ENCODE data around the gene SCMH1.

Gene SCMH1

DNA sequence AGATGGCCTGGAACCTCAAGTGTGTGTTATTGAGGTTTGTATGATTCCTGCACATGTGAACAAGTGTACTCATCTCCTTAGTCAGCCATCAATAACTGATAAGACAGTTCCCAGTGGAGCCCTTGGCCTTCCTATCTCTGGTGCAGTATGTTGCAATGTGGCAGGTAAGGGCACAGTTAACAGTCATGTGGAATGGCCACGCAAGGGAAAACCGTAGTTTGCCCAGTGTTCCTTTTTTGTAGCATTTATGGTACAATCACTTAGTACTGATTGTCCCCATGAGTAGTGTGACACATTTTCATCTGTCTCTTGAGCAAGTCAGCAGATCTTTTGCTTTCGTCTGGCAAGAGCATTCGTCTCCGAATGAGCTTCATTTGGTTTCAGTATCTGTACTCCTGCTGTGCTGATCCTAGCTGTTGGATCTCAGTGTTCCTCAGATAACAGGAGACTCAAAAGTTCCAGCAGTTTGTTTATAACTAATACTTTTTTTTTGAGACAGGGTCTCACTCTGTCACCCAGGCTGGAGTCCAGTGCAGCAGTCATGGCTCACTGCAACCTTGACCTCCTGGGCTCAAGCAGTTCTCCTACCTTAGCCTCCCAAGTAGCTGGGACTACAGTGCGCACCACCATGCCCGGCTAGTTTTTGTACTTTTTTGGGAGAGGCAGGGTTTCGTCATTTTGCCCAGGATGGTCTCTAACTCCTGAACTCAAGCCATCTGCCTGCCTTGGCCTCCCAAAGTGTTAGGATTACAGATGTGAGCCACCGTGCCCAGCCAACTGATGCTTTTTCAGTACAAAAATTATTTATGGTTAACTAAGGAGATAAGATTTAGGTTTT, 254.4 kb downstream of the SCMH1 start:
- H2AFZ ChIP-seq (ENCODE audit: low read length, unreplicated experiment) = no peak overlapping the region
- peaks cover 19% of the 10 kb centered on the region for H3K4me1 ChIP-seq (ENCODE audit: control insufficient read depth, insufficient read depth, low read length, unreplicated experiment)
- H3K27ac ChIP-seq (ENCODE audit: low read depth, low read length) = no peak overlapping the region
- H3K4me3 ChIP-seq (ENCODE audit: low read depth, low read length) = no peak overlapping the region
- peaks cover 52% of the 10 kb centered on the region for H3K79me2 ChIP-seq (ENCODE audit: control insufficient read depth, insufficient read depth, low read length, unreplicated experiment)
- peaks cover 71% of the 10 kb centered on the region for H3K36me3 ChIP-seq (ENCODE audit: insufficient read depth, low read length)
- no peaks in the 10 kb centered on the region for H3K27me3 ChIP-seq (ENCODE audit: insufficient read depth, low read length)

DNA sequence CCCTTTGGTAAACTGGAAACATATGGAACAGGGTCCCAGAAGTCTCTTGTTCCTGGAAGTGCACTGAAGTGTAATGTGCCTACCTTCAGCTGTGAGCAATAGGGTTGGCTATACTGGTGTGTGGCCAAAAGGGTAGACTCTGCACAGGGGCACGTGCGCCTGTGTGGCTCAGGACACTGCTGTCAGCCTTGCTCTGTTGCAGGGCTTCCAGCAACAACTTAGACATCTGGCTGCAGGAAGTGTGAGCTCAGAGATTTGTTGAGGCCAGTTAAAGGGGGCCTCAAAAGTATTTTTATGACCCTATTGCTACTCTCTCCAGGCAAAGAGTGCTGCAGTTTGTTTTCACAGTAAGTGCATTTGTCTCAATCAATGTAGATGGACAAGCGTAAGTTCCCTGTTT, 255.2 kb downstream of the SCMH1 start:
- peaks cover 25% of the 10 kb centered on the region for H3K4me1 ChIP-seq (ENCODE audit: control insufficient read depth, insufficient read depth, low read length, unreplicated experiment)
- no peak overlapping the region for H3K4me3 ChIP-seq (ENCODE audit: low read depth, low read length)
- H3K27ac ChIP-seq (ENCODE audit: low read depth, low read length) = no peak overlapping the region
- no peaks in the 10 kb centered on the region for H3K27me3 ChIP-seq (ENCODE audit: insufficient read depth, low read length)
- H2AFZ ChIP-seq (ENCODE audit: low read length, unreplicated experiment) = no peak overlapping the region
- peaks cover 59% of the 10 kb centered on the region for H3K79me2 ChIP-seq (ENCODE audit: control insufficient read depth, insufficient read depth, low read length, unreplicated experiment)
- peaks cover 67% of the 10 kb centered on the region for H3K36me3 ChIP-seq (ENCODE audit: insufficient read depth, low read length)

DNA sequence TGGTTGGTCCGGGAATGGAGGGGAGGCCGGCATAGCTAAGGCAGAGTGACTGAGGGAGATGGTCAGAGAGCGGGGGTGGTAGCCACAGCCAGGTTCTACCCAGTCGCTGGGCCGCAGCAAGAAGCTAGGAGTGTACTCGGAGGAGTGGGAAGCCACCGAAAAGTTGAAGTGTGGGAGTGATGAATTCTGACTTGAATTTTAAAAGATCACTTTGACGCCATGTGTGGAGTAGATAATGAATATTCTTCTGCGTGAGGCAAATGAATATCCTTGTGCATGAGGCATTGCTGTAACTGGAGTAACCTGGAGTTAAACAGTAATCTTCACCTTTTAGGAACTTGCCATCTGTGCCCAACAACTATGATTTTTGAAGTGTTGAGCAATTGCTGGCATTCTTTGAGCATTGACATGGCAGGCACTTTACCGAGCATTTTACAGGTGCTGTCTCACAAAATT, 255.8 kb downstream of the SCMH1 start:
- H3K27me3 ChIP-seq (ENCODE audit: insufficient read depth, low read length) = no peaks in the 10 kb centered on the region
- H3K27ac ChIP-seq (ENCODE audit: low read depth, low read length) = no peak overlapping the region
- H3K36me3 ChIP-seq (ENCODE audit: insufficient read depth, low read length) = peaks cover 61% of the 10 kb centered on the region
- H3K4me3 ChIP-seq (ENCODE audit: low read depth, low read length) = no peak overlapping the region
- peaks cover 62% of the 10 kb centered on the region for H3K79me2 ChIP-seq (ENCODE audit: control insufficient read depth, insufficient read depth, low read length, unreplicated experiment)
- no peak overlapping the region for H2AFZ ChIP-seq (ENCODE audit: low read length, unreplicated experiment)
- H3K4me1 ChIP-seq (ENCODE audit: control insufficient read depth, insufficient read depth, low read length, unreplicated experiment) = peaks cover 31% of the 10 kb centered on the region

- peaks cover 56% of the 10 kb centered on the region for H3K36me3 ChIP-seq (ENCODE audit: insufficient read depth, low read length)
- H3K27ac ChIP-seq (ENCODE audit: low read depth, low read length) = no peak overlapping the region
- peaks cover 36% of the 10 kb centered on the region for H3K4me1 ChIP-seq (ENCODE audit: control insufficient read depth, insufficient read depth, low read length, unreplicated experiment)
- peaks cover 66% of the 10 kb centered on the region for H3K79me2 ChIP-seq (ENCODE audit: control insufficient read depth, insufficient read depth, low read length, unreplicated experiment)
- no peak overlapping the region for H3K4me3 ChIP-seq (ENCODE audit: low read depth, low read length)
- no peaks in the 10 kb centered on the region for H3K27me3 ChIP-seq (ENCODE audit: insufficient read depth, low read length)
- H2AFZ ChIP-seq (ENCODE audit: low read length, unreplicated experiment) = no peak overlapping the region
Observed at GRCh38 chr1:40985875-40986274, 256.2 kb downstream of the SCMH1 start.

- Histone ChIP-seq H3K36me3 (ENCODE audit: insufficient read depth, low read length) (peaks cover 56% of the 10 kb centered on the region), H3K27ac (ENCODE audit: low read depth, low read length) (no peak overlapping the region), H3K27me3 (ENCODE audit: insufficient read depth, low read length) (no peaks in the 10 kb centered on the region), H3K4me3 (ENCODE audit: low read depth, low read length) (no peak overlapping the region), H3K79me2 (ENCODE audit: control insufficient read depth, insufficient read depth, low read length, unreplicated experiment) (peaks cover 70% of the 10 kb centered on the region), H2AFZ (ENCODE audit: low read length, unreplicated experiment) (no peak overlapping the region), H3K4me1 (ENCODE audit: control insufficient read depth, insufficient read depth, low read length, unreplicated experiment) (peaks cover 39% of the 10 kb centered on the region)
Observed at GRCh38 chr1:40985161-40985560, 256.9 kb downstream of the SCMH1 start.

- H3K4me1 ChIP-seq (ENCODE audit: control insufficient read depth, insufficient read depth, low read length, unreplicated experiment) = peaks cover 39% of the 10 kb centered on the region
- H3K27me3 ChIP-seq (ENCODE audit: insufficient read depth, low read length) = no peaks in the 10 kb centered on the region
- no peak overlapping the region for H3K27ac ChIP-seq (ENCODE audit: low read depth, low read length)
- H3K36me3 ChIP-seq (ENCODE audit: insufficient read depth, low read length) = peaks cover 54% of the 10 kb centered on the region
- peaks cover 75% of the 10 kb centered on the region for H3K79me2 ChIP-seq (ENCODE audit: control insufficient read depth, insufficient read depth, low read length, unreplicated experiment)
- H3K4me3 ChIP-seq (ENCODE audit: low read depth, low read length) = no peak overlapping the region
- H2AFZ ChIP-seq (ENCODE audit: low read length, unreplicated experiment) = no peak overlapping the region
Observed at GRCh38 chr1:40984531-40984930, 257.6 kb downstream of the SCMH1 start.

GRCh38 chr1:40984066-40984465, 258.0 kb downstream of the SCMH1 start:
- peaks cover 39% of the 10 kb centered on the region for H3K4me1 ChIP-seq (ENCODE audit: control insufficient read depth, insufficient read depth, low read length, unreplicated experiment)
- no peak overlapping the region for H2AFZ ChIP-seq (ENCODE audit: low read length, unreplicated experiment)
- H3K27ac ChIP-seq (ENCODE audit: low read depth, low read length) = no peak overlapping the region
- peaks cover 51% of the 10 kb centered on the region for H3K36me3 ChIP-seq (ENCODE audit: insufficient read depth, low read length)
- H3K27me3 ChIP-seq (ENCODE audit: insufficient read depth, low read length) = no peaks in the 10 kb centered on the region
- H3K4me3 ChIP-seq (ENCODE audit: low read depth, low read length) = no peak overlapping the region
- H3K79me2 ChIP-seq (ENCODE audit: control insufficient read depth, insufficient read depth, low read length, unreplicated experiment) = peaks cover 75% of the 10 kb centered on the region

DNA sequence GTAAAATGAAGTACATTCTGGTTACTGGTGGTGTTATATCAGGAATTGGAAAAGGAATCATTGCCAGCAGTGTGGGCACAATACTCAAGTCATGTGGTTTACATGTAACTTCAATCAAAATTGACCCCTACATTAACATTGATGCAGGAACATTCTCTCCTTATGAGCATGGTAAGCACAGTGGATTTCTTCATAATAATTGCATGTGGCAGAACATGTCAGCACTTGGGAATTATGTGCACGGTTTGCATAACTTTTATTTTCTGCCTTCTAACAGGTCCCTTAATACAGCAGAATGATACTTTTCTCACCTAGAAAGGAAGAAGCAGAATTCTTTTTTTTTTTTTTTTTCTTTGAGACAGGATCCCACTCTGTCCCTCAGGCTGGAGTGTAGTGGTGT, 258.8 kb downstream of the SCMH1 start:
- no peak overlapping the region for H3K4me3 ChIP-seq (ENCODE audit: low read depth, low read length)
- peaks cover 75% of the 10 kb centered on the region for H3K79me2 ChIP-seq (ENCODE audit: control insufficient read depth, insufficient read depth, low read length, unreplicated experiment)
- no peak overlapping the region for H2AFZ ChIP-seq (ENCODE audit: low read length, unreplicated experiment)
- peaks cover 39% of the 10 kb centered on the region for H3K4me1 ChIP-seq (ENCODE audit: control insufficient read depth, insufficient read depth, low read length, unreplicated experiment)
- H3K27ac ChIP-seq (ENCODE audit: low read depth, low read length) = no peak overlapping the region
- peaks cover 43% of the 10 kb centered on the region for H3K36me3 ChIP-seq (ENCODE audit: insufficient read depth, low read length)
- no peaks in the 10 kb centered on the region for H3K27me3 ChIP-seq (ENCODE audit: insufficient read depth, low read length)

GRCh38 chr1:40982721-40983120, 259.4 kb downstream of the SCMH1 start:
- Histone ChIP-seq H3K27me3 (ENCODE audit: insufficient read depth, low read length) (no peaks in the 10 kb centered on the region), H3K4me3 (ENCODE audit: low read depth, low read length) (no peak overlapping the region), H3K4me1 (ENCODE audit: control insufficient read depth, insufficient read depth, low read length, unreplicated experiment) (peaks cover 39% of the 10 kb centered on the region), H2AFZ (ENCODE audit: low read length, unreplicated experiment) (no peak overlapping the region), H3K36me3 (ENCODE audit: insufficient read depth, low read length) (peaks cover 38% of the 10 kb centered on the region), H3K27ac (ENCODE audit: low read depth, low read length) (no peak overlapping the region), H3K79me2 (ENCODE audit: control insufficient read depth, insufficient read depth, low read length, unreplicated experiment) (peaks cover 75% of the 10 kb centered on the region)

DNA sequence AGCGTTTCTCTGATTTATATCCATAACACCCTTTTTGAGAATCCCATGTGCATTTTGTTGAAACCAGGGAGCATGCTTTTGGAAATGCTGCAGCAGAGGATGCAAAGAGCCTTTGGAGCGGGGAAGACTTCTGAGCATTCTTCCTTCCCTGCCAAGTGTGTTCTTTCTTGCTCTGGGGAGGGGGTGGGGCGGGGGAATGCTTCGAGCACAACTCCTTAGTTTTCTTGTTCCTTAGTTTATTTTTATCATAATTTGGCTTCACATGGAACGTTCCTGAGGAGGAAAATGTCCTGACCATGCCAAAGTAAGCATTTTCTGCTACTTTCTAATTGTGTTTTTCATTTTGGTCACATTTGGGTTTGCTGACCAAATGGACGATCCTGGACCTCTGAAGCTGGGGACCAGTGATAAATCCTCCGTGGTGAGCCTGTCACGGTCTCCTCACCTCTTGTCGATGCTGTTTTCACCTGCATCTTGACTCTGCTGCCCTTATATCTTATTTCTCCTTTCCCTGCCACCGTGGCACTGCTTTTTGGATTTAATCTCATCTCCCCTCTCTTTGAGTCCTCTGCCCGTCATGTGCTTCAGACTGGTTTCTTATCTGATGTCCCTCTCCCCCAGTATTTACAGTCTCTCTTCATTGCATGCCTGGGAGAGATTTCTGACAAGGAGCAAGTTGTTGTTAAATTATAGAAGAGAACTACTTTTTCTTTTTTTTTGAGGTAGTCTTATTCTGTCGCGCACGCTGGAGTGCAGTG, 260.2 kb downstream of the SCMH1 start:
- Histone ChIP-seq H3K36me3 (ENCODE audit: insufficient read depth, low read length) (peaks cover 30% of the 10 kb centered on the region), H2AFZ (ENCODE audit: low read length, unreplicated experiment) (no peak overlapping the region), H3K4me3 (ENCODE audit: low read depth, low read length) (peak overlapping the region; percentile 88), H3K79me2 (ENCODE audit: control insufficient read depth, insufficient read depth, low read length, unreplicated experiment) (peaks cover 71% of the 10 kb centered on the region), H3K27ac (ENCODE audit: low read depth, low read length) (no peak overlapping the region), H3K4me1 (ENCODE audit: control insufficient read depth, insufficient read depth, low read length, unreplicated experiment) (peaks cover 42% of the 10 kb centered on the region), H3K27me3 (ENCODE audit: insufficient read depth, low read length) (no peaks in the 10 kb centered on the region)

All from ACC112 (cell line).